ENCODE data around the gene PARD3B.

PARD3B gene

GRCh38 chr2:205545971-205546816, 1000.9 kb downstream of the PARD3B start:
- Histone ChIP-seq H3K4me1 (ENCODE audit: control insufficient read depth in 1 of 2, insufficient read depth in 1 of 2, low read depth in 1 of 2, low read length in 1 of 2) (peaks cover 41 to 42% of the 10 kb centered on the region in 2 experiments), H3K9me3 (no peaks in the 10 kb centered on the region), H3K36me3 (no peaks in the 10 kb centered on the region), H3K27me3 (no peaks in the 10 kb centered on the region), H3K4me3 (ENCODE audit: low read depth in 1 of 2, low read length in 1 of 2) (peak overlapping the region; percentile 7 to 12), H3K27ac (peak overlapping the region; percentile 77)
- TF ChIP-seq CTCF (IDR thresholded peaks at IDR 0.05) = no peak

GRCh38 chr2:205555566-205556230, 1010.4 kb downstream of the PARD3B start:
- no peak for TF ChIP-seq CTCF (IDR thresholded peaks at IDR 0.05)
- Histone ChIP-seq H3K27me3 (no peaks in the 10 kb centered on the region), H3K4me1 (ENCODE audit: control insufficient read depth in 1 of 2, insufficient read depth in 1 of 2, low read depth in 1 of 2, low read length in 1 of 2) (no peaks in the 10 kb centered on the region), H3K27ac (no peak overlapping the region), H3K36me3 (no peaks in the 10 kb centered on the region), H3K4me3 (ENCODE audit: low read depth in 1 of 2, low read length in 1 of 2) (no peak overlapping the region), H3K9me3 (no peaks in the 10 kb centered on the region)

- TF ChIP-seq CTCF (IDR thresholded peaks at IDR 0.05) = no peak
- Histone ChIP-seq H3K27ac (no peak overlapping the region), H3K36me3 (no peaks in the 10 kb centered on the region), H3K4me1 (ENCODE audit: control insufficient read depth in 1 of 2, insufficient read depth in 1 of 2, low read depth in 1 of 2, low read length in 1 of 2) (no peaks in the 10 kb centered on the region), H3K9me3 (no peaks in the 10 kb centered on the region), H3K27me3 (no peaks in the 10 kb centered on the region), H3K4me3 (ENCODE audit: low read depth in 1 of 2, low read length in 1 of 2) (no peak overlapping the region)
Observed at GRCh38 chr2:205556357-205556756, 1011.1 kb downstream of the PARD3B start.

GRCh38 chr2:205556841-205557539, 1011.7 kb downstream of the PARD3B start:
- Histone ChIP-seq H3K27ac (no peak overlapping the region), H3K9me3 (no peaks in the 10 kb centered on the region), H3K4me1 (ENCODE audit: control insufficient read depth in 1 of 2, insufficient read depth in 1 of 2, low read depth in 1 of 2, low read length in 1 of 2) (no peaks in the 10 kb centered on the region), H3K27me3 (no peaks in the 10 kb centered on the region), H3K4me3 (ENCODE audit: low read depth in 1 of 2, low read length in 1 of 2) (no peak overlapping the region), H3K36me3 (no peaks in the 10 kb centered on the region)
- TF ChIP-seq CTCF (IDR thresholded peaks at IDR 0.05) = no peak

- Histone ChIP-seq H3K4me1 (ENCODE audit: control insufficient read depth in 1 of 2, insufficient read depth in 1 of 2, low read depth in 1 of 2, low read length in 1 of 2) (no peaks in the 10 kb centered on the region), H3K36me3 (no peaks in the 10 kb centered on the region), H3K9me3 (no peaks in the 10 kb centered on the region), H3K27ac (no peak overlapping the region), H3K4me3 (ENCODE audit: low read depth in 1 of 2, low read length in 1 of 2) (no peak overlapping the region), H3K27me3 (no peaks in the 10 kb centered on the region)
- TF ChIP-seq CTCF (IDR thresholded peaks at IDR 0.05) = no peak
Observed at GRCh38 chr2:205557873-205558272, 1012.6 kb downstream of the PARD3B start.
